Sigmoid colon (tissue), 4 donors: ENCODE measurements around the gene RNF149.
"Not testable (repeated sequence)": the region's sequence is repeated elsewhere in the genome, so short reads cannot be mapped to it uniquely, and the experiment has no call there.

Experiments
- EP300 ChIP-seq, 4 donors: sonication (generic); formaldehyde crosslinking; IDR thresholded peaks; one replicate each; pipeline ENCODE4 v1.6.1; 2017; ENCODE audit warnings: antibody characterized with exemption in 4 of 4
- POLR2A ChIP-seq, 2 donors: fragments of 450-650 bp; IDR thresholded peaks; one replicate each; pipeline ENCODE4 v1.6.1; 2016; ENCODE audit warnings: antibody characterized with exemption in 2 of 2, mild to moderate bottlenecking in 2 of 2, moderate library complexity in 2 of 2

DNA sequence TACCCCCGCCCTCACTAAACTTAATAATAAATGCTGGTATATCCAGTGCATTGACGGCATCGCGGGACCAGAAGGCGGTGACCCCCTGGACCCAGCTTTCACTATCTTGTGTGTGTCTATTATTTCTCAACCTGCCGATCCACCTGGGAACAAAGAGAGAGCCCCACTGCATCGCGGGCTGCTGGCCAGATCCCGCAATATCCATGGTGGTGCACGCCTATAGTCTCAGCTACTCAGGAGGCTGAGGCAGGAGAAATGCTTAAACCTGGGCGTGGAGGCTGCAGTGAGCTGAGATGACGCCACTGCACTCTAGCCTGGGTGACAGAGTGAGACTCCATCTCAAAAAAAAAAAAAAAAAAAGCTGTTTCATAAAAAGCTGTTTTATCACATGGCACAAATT lies 63.6 kb downstream of the RNF149 start:
- TF ChIP-seq POLR2A, EP300 (IDR thresholded peaks at IDR 0.05): not testable (repeated sequence)
